ENCODE results near the gene FEN1. TPM values are rescaled to one million over a fixed set of nuclear protein-coding genes. Genes with fewer than 3 reads are reported as not detected.

FEN1 gene
- total and polyA plus RNA-seq, 2 of the 8 experiments (the other 6 are each of a cell fraction or from before 2014, with no cell fraction given) = 52.6 to 86.1 TPM

GRCh38 chr11:61744609-61745156, 48.0 kb upstream of the FEN1 start:
- no peak for FAIRE-seq

More at GRCh38 chr11:61744609-61745156, 48.0 kb upstream of the FEN1 start:
- CTCF ChIA-PET (ENCODE audit: partially characterized antibody) = interaction anchor here (0.5 to 9.2 kb wide), 17 partner anchors 9 to 235 kb away, joined by 3 to 168 read pairs (median 4); partner anchors contain the start of genes FEN1 and TMEM258
- Histone ChIP-seq H3K14ac (ENCODE audit: insufficient read length) (no peak overlapping the region), H2AK5ac (ENCODE audit: low read depth, low read length) (no peak overlapping the region), H3K23ac (ENCODE audit: insufficient read length) (no peak overlapping the region), H3K23me2 (ENCODE audit: low read depth, low read length) (no peaks in the 10 kb centered on the region; the same call in 1 of the 2 replicates), H4K91ac (replicated peaks; ENCODE audit: insufficient read length, low read length) (no peak overlapping the region), H3K18ac (ENCODE audit: extremely low read depth, low read length) (no peak overlapping the region), H3K27ac (ENCODE audit: low read depth, low read length) (no peak overlapping the region), H4K20me1 (replicated peaks in 1 of 2; ENCODE audit: control insufficient read depth in 1 of 2, insufficient read depth in 2 of 2, low read length in 2 of 2) (no peaks in the 10 kb centered on the region), H3K4ac (replicated peaks; ENCODE audit: insufficient read length, low read depth, low read length) (no peak overlapping the region), H2BK12ac (ENCODE audit: low read depth, low read length) (no peak overlapping the region), H3K4me1 (replicated peaks in 1 of 4; ENCODE audit: control insufficient read depth in 3 of 4, insufficient read depth in 4 of 4, low read length in 3 of 4) (peaks cover 6 to 16% (median 6%) of the 10 kb centered on the region in 4 experiments), H2BK120ac (replicated peaks; ENCODE audit: low read depth, low read length) (no peak overlapping the region), H3K9me3 (ENCODE audit: insufficient read depth in 2 of 2, low read depth in 1 of 2, low read length in 1 of 2) (no peaks in the 10 kb centered on the region), H3K36me3 (ENCODE audit: control insufficient read depth in 2 of 4, insufficient read depth in 4 of 4, low read length in 3 of 4) (peaks cover 0 to 9% (median 0%) of the 10 kb centered on the region in 4 experiments; a peak in 1 of 8 replicates), H2BK15ac (ENCODE audit: low read length) (no peak overlapping the region), H3K4me3 (ENCODE audit: extremely low read depth in 1 of 4, insufficient read depth in 2 of 4, low read depth in 3 of 4, low read length in 4 of 4) (no peak overlapping the region), H3K4me2 (ENCODE audit: insufficient read depth in 1 of 2, low read depth in 2 of 2, low read length in 2 of 2) (no peak overlapping the region), H4K5ac (ENCODE audit: insufficient read length, low read depth, low read length) (no peak overlapping the region), H2AFZ (ENCODE audit: low read length) (no peak overlapping the region), H3K27me3 (replicated peaks in 1 of 4; ENCODE audit: control insufficient read depth in 3 of 4, extremely low read depth in 1 of 4, insufficient read depth in 3 of 4, low read length in 3 of 4) (no peaks in the 10 kb centered on the region; a peak in 2 of 7 replicates), H2BK20ac (ENCODE audit: low read length) (no peak overlapping the region), H3K56ac (replicated peaks; ENCODE audit: insufficient read length, low read depth, low read length) (no peak overlapping the region), H3K9ac (replicated peaks in 1 of 4; ENCODE audit: extremely low read depth in 1 of 4, low read depth in 3 of 4, low read length in 3 of 4) (no peak overlapping the region), H3K79me2 (ENCODE audit: control insufficient read depth in 1 of 2, insufficient read depth in 2 of 2, low read length in 2 of 2) (no peaks in the 10 kb centered on the region), H2BK5ac (ENCODE audit: low read depth, low read length) (no peak overlapping the region), H3K79me1 (ENCODE audit: low read depth, low read length) (no peaks in the 10 kb centered on the region), H4K8ac (ENCODE audit: extremely low read depth, insufficient read depth, low read length) (no peak overlapping the region)
- 91% methylated on average over 10 of the region's 10 CpGs; no CpG with 5 or more reads in 1 of the 2 experiments for WGBS, 2 experiments (ENCODE audit: extremely low coverage in 1 of 2, insufficient coverage in 1 of 2, insufficient read length in 1 of 2, insufficient replicate concordance in 2 of 2, low coverage in 1 of 2, low lambda C conversion rate in 2 of 2, missing lambda C conversion rate in 1 of 2)
- POLR2A ChIA-PET (ENCODE audit: partially characterized antibody) = interaction anchor here (1.0 to 8.9 kb wide), 5 partner anchors 11 to 90 kb away, joined by 3 to 87 read pairs (median 4); partner anchors contain the start of genes FEN1 and TMEM258
- TF ChIP-seq KDM4A (IDR thresholded peaks at IDR 0.05; ENCODE audit: low read depth, low read length, severe bottlenecking) = no peak
- TF ChIP-seq CTCF (IDR thresholded peaks at IDR 0.05; ENCODE audit: control extremely low read depth in 1 of 3, insufficient read depth in 1 of 3, low read depth in 1 of 3, low read length in 3 of 3) = no peak
- TF ChIP-seq TBP (IDR thresholded peaks at IDR 0.05; ENCODE audit: low read depth, low read length) = no peak
- TF ChIP-seq RNF2 (IDR thresholded peaks at IDR 0.05; ENCODE audit: borderline replicate concordance, low read depth, low read length, missing control alignments, poor library complexity, severe bottlenecking) = no peak
- TF ChIP-seq PHF8 (conservative IDR thresholded peaks at IDR 0.05; ENCODE audit: low read depth, low read length) = no peak
- DNase-seq (ENCODE audit: low read depth in 1 of 2, low spot score in 2 of 2) = no peak
